Naive thymus-derived CD8-positive, alpha-beta T cell (primary cell): Measurements from ENCODE around the gene CYLD. TPM values are rescaled to one million over a fixed set of nuclear protein-coding genes. Genes with fewer than 3 reads are reported as not detected.
A peak's percentile ranks its signal among the peaks of the same experiment; 100 is the strongest.

Experiments
- ATAC-seq, 2 donors: fragments of 150-1000 bp; cut with Tn5 transposase in 1 of 2; sonication (Bioruptor Pico), chemical (Tn5 transposase) in 1 of 2; 1 replicate in 1 of 2; 2 replicates in 1 of 2; pipeline ENCODE4 v1.10.0; 2021; ENCODE audit warnings: mild to moderate bottlenecking in 2 of 2, moderate library complexity in 2 of 2
- POLR2A ChIA-PET: fragments of 350-600 bp; sonication (Branson Sonifier 250); formaldehyde crosslinking; loops from one replicate; lab custom pipeline; 2021; ENCODE audit warnings: antibody characterized with exemption; lab: Charles Lee
- DNase-seq, 10 donors: peaks; one replicate each; pipeline versions ENCODE4 v3.0.0 to v3.0.0-alpha.2; 2020 to 2022
- H3K27ac Mint-ChIP-seq, 10 donors: one replicate each; pipeline ENCODE4 v1.8.0; 2020 to 2022; ENCODE audit warnings: mild to moderate bottlenecking in 10 of 10, mixed read lengths in 10 of 10, moderate library complexity in 4 of 10, inconsistent platforms in 1 of 10
- H3K27me3 Mint-ChIP-seq, 5 donors: one replicate each; pipeline ENCODE4 v1.8.0; 2021 to 2022; ENCODE audit warnings: mixed read lengths in 5 of 5
- H3K36me3 Mint-ChIP-seq, 3 donors: one replicate each; pipeline ENCODE4 v1.8.0; 2020 to 2022; ENCODE audit warnings: mixed read lengths in 3 of 3, mild to moderate bottlenecking in 2 of 3, inconsistent platforms in 1 of 3
- H3K4me1 Mint-ChIP-seq, 4 donors: one replicate each; pipeline ENCODE4 v1.8.0; 2021 to 2022; ENCODE audit warnings: mixed read lengths in 4 of 4
- H3K4me3 Mint-ChIP-seq, 10 donors: one replicate each; pipeline ENCODE4 v1.8.0; 2020 to 2022; ENCODE audit warnings: mild to moderate bottlenecking in 10 of 10, mixed read lengths in 10 of 10, moderate library complexity in 6 of 10, inconsistent platforms in 1 of 10
- H3K9me3 Mint-ChIP-seq, 9 donors: one replicate each; pipeline ENCODE4 v1.8.0; 2020 to 2022; ENCODE audit warnings: mixed read lengths in 9 of 9, mild to moderate bottlenecking in 3 of 9, inconsistent platforms in 1 of 9, moderate library complexity in 1 of 9
- microRNA-seq: library from miRNA; unstranded; fragments of <30 nt; microRNA quantifications from one replicate; pipeline ENCODE4 v1.2.0, GENCODE V29; 2022; ENCODE audit warnings: borderline microRNAs expressed
- polyA plus RNA-seq, 3 donors: library from polyadenylated mRNA; unstranded; fragments of 300-500 nt; fragmentation: Illumina TruSeq; gene quantifications; one replicate each; pipeline ENCODE4 v1.2.3, GENCODE V29; 2021
- total RNA-seq, 8 experiments: library from RNA in 2 of 8; stranded (reverse) in 2 of 8; gene quantifications; one replicate each; pipeline ENCODE4 v1.2.3 and lab custom pipeline; 2021 to 2026

The CYLD gene
- total and polyA plus RNA-seq, 5 experiments from 2014 or later, result 106 to 203 (median 131) TPM

GRCh38 chr16:50842013-50842505, 100.2 kb downstream of the CYLD start:
- no peak for DNase-seq
- H3K27ac Mint-ChIP-seq, result peak overlapping the region in 2 of 10 donors; percentile 19 to 62
- POLR2A ChIA-PET, result no interaction called here
- H3K36me3 Mint-ChIP-seq, result no peaks in the 10 kb centered on the region
- peaks cover 0 to 14% (median 7%) of the 10 kb centered on the region in 5 donors for H3K27me3 Mint-ChIP-seq
- no peak for ATAC-seq
- peak overlapping the region in 8 of 10 donors; percentile 16 to 91 (median 86) for H3K4me3 Mint-ChIP-seq
- peaks cover 11 to 20% (median 18%) of the 10 kb centered on the region in 4 donors for H3K4me1 Mint-ChIP-seq
- no peaks in the 10 kb centered on the region for H3K9me3 Mint-ChIP-seq

GRCh38 chr16:50842589-50842988, 100.7 kb downstream of the CYLD start:
- DNase-seq (no peak), ATAC-seq (no peak)
- Mint-ChIP-seq H3K9me3 (no peaks in the 10 kb centered on the region), H3K27ac (peak overlapping the region in 1 of 10 donors; percentile 6), H3K4me3 (peak overlapping the region in 7 of 10 donors; percentile 36 to 62 (median 50)), H3K36me3 (no peaks in the 10 kb centered on the region), H3K4me1 (peaks cover 11 to 20% (median 18%) of the 10 kb centered on the region in 4 donors), H3K27me3 (peaks cover 0 to 12% (median 7%) of the 10 kb centered on the region in 5 donors)
- POLR2A ChIA-PET, result no interaction called here

- no peaks in the 10 kb centered on the region for H3K36me3 Mint-ChIP-seq
- no peak for DNase-seq
- no peaks in the 10 kb centered on the region for H3K9me3 Mint-ChIP-seq
- peaks cover 11 to 20% (median 18%) of the 10 kb centered on the region in 4 donors for H3K4me1 Mint-ChIP-seq
- ATAC-seq, result no peak
- POLR2A ChIA-PET, result no interaction called here
- H3K27ac Mint-ChIP-seq, result no peak overlapping the region
- peaks cover 0 to 19% (median 7%) of the 10 kb centered on the region in 5 donors for H3K27me3 Mint-ChIP-seq
- no peak overlapping the region for H3K4me3 Mint-ChIP-seq
Measured at GRCh38 chr16:50844840-50845239, 103.0 kb downstream of the CYLD start.

- no peak overlapping the region for H3K27ac Mint-ChIP-seq
- H3K9me3 Mint-ChIP-seq, result no peaks in the 10 kb centered on the region
- no peak overlapping the region for H3K4me3 Mint-ChIP-seq
- POLR2A ChIA-PET, result no interaction called here
- peaks cover 0 to 17% (median 7%) of the 10 kb centered on the region in 5 donors for H3K27me3 Mint-ChIP-seq
- no peaks in the 10 kb centered on the region for H3K36me3 Mint-ChIP-seq
- no peak for DNase-seq
- no peak for ATAC-seq
- H3K4me1 Mint-ChIP-seq, result peaks cover 7 to 19% (median 16%) of the 10 kb centered on the region in 4 donors
Measured at GRCh38 chr16:50845296-50845695, 103.4 kb downstream of the CYLD start.

- Mint-ChIP-seq H3K4me1 (peaks cover 5 to 8% (median 6%) of the 10 kb centered on the region in 4 donors), H3K4me3 (no peak overlapping the region), H3K27me3 (peaks cover 0 to 16% (median 7%) of the 10 kb centered on the region in 5 donors), H3K36me3 (no peaks in the 10 kb centered on the region), H3K9me3 (no peaks in the 10 kb centered on the region), H3K27ac (no peak overlapping the region)
- DNase-seq, result no peak
- POLR2A ChIA-PET, result interaction anchor here (0.6 kb wide), 1 partner anchor 101 kb away, joined by 3 read pairs; no protein-coding TSS in a partner anchor
- ATAC-seq, result no peak
Measured at GRCh38 chr16:50846511-50846910, 104.6 kb downstream of the CYLD start.

GRCh38 chr16:50847166-50847565, 105.3 kb downstream of the CYLD start:
- no peaks in the 10 kb centered on the region for H3K36me3 Mint-ChIP-seq
- ATAC-seq (no peak), DNase-seq (no peak)
- peaks cover 0 to 4% (median 3%) of the 10 kb centered on the region in 4 donors for H3K4me1 Mint-ChIP-seq
- no peaks in the 10 kb centered on the region for H3K9me3 Mint-ChIP-seq
- H3K4me3 Mint-ChIP-seq, result no peak overlapping the region
- POLR2A ChIA-PET, result no interaction called here
- H3K27ac Mint-ChIP-seq, result no peak overlapping the region
- peaks cover 0 to 16% (median 7%) of the 10 kb centered on the region in 5 donors for H3K27me3 Mint-ChIP-seq

- no peaks in the 10 kb centered on the region for H3K9me3 Mint-ChIP-seq
- H3K27me3 Mint-ChIP-seq, result peaks cover 0 to 25% (median 14%) of the 10 kb centered on the region in 5 donors
- ATAC-seq (no peak), DNase-seq (no peak)
- no peak overlapping the region for H3K4me3 Mint-ChIP-seq
- no peaks in the 10 kb centered on the region for H3K36me3 Mint-ChIP-seq
- H3K27ac Mint-ChIP-seq, result no peak overlapping the region
- no peaks in the 10 kb centered on the region for H3K4me1 Mint-ChIP-seq
- POLR2A ChIA-PET, result no interaction called here
Measured at GRCh38 chr16:50848755-50849514, 107.0 kb downstream of the CYLD start.

Small RNA genes within 50 kb of the gene (microRNA-seq; reads per million reads assigned to microRNA genes)
- not detected for gene MIR3181

Other genes with a start within 250 kb of the CYLD start
- 1 to 10 TPM; 4.1 to 5.9 TPM for gene NKD1, start 193.7 kb upstream of the CYLD start, total RNA-seq
- gene NKD1, start 193.7 kb upstream of the CYLD start, polyA plus RNA-seq, result 1 to 10 TPM in 1 of 3 donors, under 1 TPM in 2; 0.07 to 1.4 (median 0.44) TPM
- 10 to 100 TPM; 38.3 to 42.8 TPM for gene SNX20, start 60.8 kb upstream of the CYLD start, total RNA-seq
- gene SNX20, start 60.8 kb upstream of the CYLD start, polyA plus RNA-seq, result 10 to 100 TPM; 31.1 to 50.4 (median 34.4) TPM
- gene NOD2, start 48.5 kb upstream of the CYLD start, total RNA-seq, result under 1 TPM; 0.08 to 0.49 TPM
- gene NOD2, start 48.5 kb upstream of the CYLD start, polyA plus RNA-seq, result under 1 TPM in 2 of 3 donors, not detected in 1; 0.33 to 0.51 TPM